Prostate gland (tissue), 2 donors: ENCODE measurements around the gene RPL13. TPM values are rescaled to one million over a fixed set of nuclear protein-coding genes. Genes with fewer than 3 reads are reported as not detected.
A peak's percentile ranks its signal among the peaks of the same experiment; 100 is the strongest.

Experiments used
- DNase-seq: peaks from one replicate; pipeline ENCODE4 v3.0.0-alpha.2; 2019; ENCODE audit warnings: low spot score
- H3K27ac ChIP-seq, 2 donors: fragments of 200-600 bp; sonication (generic); 2 replicates each; pipeline ENCODE4 v1.5.1; 2017 to 2019
- H3K27me3 ChIP-seq: fragments of 200-600 bp; sonication (generic); replicated peaks from 2 replicates; pipeline ENCODE4 v1.5.1; 2019; ENCODE audit not compliant: insufficient read depth
- H3K36me3 ChIP-seq, 2 donors: fragments of 200-600 bp; sonication (generic); 1 replicate in 1 of 2; 2 replicates in 1 of 2; pipeline versions ENCODE4 v1.5.1 to v1.8.1; 2017 to 2019
- H3K4me1 ChIP-seq: fragments of 200-600 bp; sonication (generic); replicated peaks from 2 replicates; pipeline ENCODE4 v1.5.1; 2019
- H3K4me3 ChIP-seq, 2 donors: fragments of 200-600 bp; sonication (generic); 2 replicates each; pipeline ENCODE4 v1.5.1; 2017 to 2019
- H3K9me3 ChIP-seq: fragments of 200-600 bp; sonication (generic); 2 replicates; pipeline ENCODE4 v1.5.1; 2017
- CTCF ChIP-seq, 4 experiments: fragments of 200-600 bp in 2 of 4; fragments of 450-650 bp in 2 of 4; sonication (generic) in 2 of 4; IDR thresholded peaks; 1 replicate in 3 of 4; 2 replicates in 1 of 4; pipeline ENCODE4 v1.5.1; 2016 to 2019; ENCODE audit warnings: antibody characterized with exemption in 4 of 4, mild to moderate bottlenecking in 2 of 4, moderate library complexity in 2 of 4
- POLR2A ChIP-seq: fragments of 450-650 bp; IDR thresholded peaks from one replicate; pipeline ENCODE4 v1.6.1; 2016; ENCODE audit warnings: antibody characterized with exemption, mild to moderate bottlenecking
- POLR2AphosphoS5 ChIP-seq: sonication (generic); formaldehyde crosslinking; IDR thresholded peaks from one replicate; pipeline ENCODE4 v1.6.1; 2017; ENCODE audit warnings: antibody characterized with exemption
- WGBS: methylation state at CpG from one replicate; pipeline ENCODE4 v1.1.5; 2018; 5-methylcytosine and 5-hydroxymethylcytosine counted together
- intact Hi-C: fragments of 100-400 bp; cut with DNase I; formaldehyde crosslinking; loops from one replicate; pipeline ENCODE4 v1.14.2; 2022
- total RNA-seq, 2 donors: library from RNA; depleted of rRNA; stranded (reverse); fragments of >200 nt; gene quantifications; one replicate each; pipeline ENCODE4 v1.1.0, GENCODE V29; 2016

Gene RPL13
- total RNA-seq, 2 donors from 2014 or later = 6,889 to 11,644 TPM

GRCh38 chr16:89555265-89555664 lies 5.2 kb upstream of the RPL13 start:
- Histone ChIP-seq H3K4me1 (no peaks in the 10 kb centered on the region), H3K36me3 (peaks cover 0 to 6% of the 10 kb centered on the region in 2 donors), H3K27ac (no peak overlapping the region), H3K4me3 (no peak overlapping the region), H3K9me3 (no peaks in the 10 kb centered on the region), H3K27me3 (no peaks in the 10 kb centered on the region)
- intact Hi-C loops = no loop called here
- TF ChIP-seq POLR2A (no peak), POLR2AphosphoS5 (no peak)
- DNase-seq = no peak
- 94% methylated on average over 16 of the region's 16 CpGs for WGBS

GRCh38 chr16:89555780-89556179 lies 4.7 kb upstream of the RPL13 start:
- no peaks in the 10 kb centered on the region for H3K4me1 ChIP-seq
- no peak for TF ChIP-seq POLR2A
- TF ChIP-seq CTCF (IDR thresholded peaks at IDR 0.05) = no peak
- TF ChIP-seq POLR2AphosphoS5 = no peak
- peaks cover 0 to 6% of the 10 kb centered on the region in 2 donors for H3K36me3 ChIP-seq
- WGBS = 90% methylated on average over 6 of the region's 13 CpGs
- DNase-seq = no peak
- no peak overlapping the region for H3K4me3 ChIP-seq
- no peaks in the 10 kb centered on the region for H3K27me3 ChIP-seq
- intact Hi-C loops = no loop called here
- no peaks in the 10 kb centered on the region for H3K9me3 ChIP-seq
- H3K27ac ChIP-seq = no peak overlapping the region

- H3K9me3 ChIP-seq = no peaks in the 10 kb centered on the region
- peak; percentile 56 for DNase-seq
- peak in 3 of 4 experiments; percentile 61 to 75 (median 63) for TF ChIP-seq CTCF (IDR thresholded peaks at IDR 0.05)
- TF ChIP-seq POLR2A = no peak
- TF ChIP-seq POLR2AphosphoS5 = peak; percentile 42
- H3K27me3 ChIP-seq = no peaks in the 10 kb centered on the region
- H3K4me3 ChIP-seq = no peak overlapping the region
- no peak overlapping the region for H3K27ac ChIP-seq
- H3K4me1 ChIP-seq = peaks cover 4% of the 10 kb centered on the region
- 56% methylated on average over 34 of the region's 34 CpGs for WGBS
- H3K36me3 ChIP-seq = peaks cover 0 to 6% of the 10 kb centered on the region in 2 donors
- intact Hi-C loops = no loop called here
Observed at GRCh38 chr16:89556750-89557689, 3.5 kb upstream of the RPL13 start.

GRCh38 chr16:89557690-89558490 lies 2.6 kb upstream of the RPL13 start:
- intact Hi-C loops = no loop called here
- H3K36me3 ChIP-seq = peaks cover 2 to 6% of the 10 kb centered on the region in 2 donors
- no peaks in the 10 kb centered on the region for H3K9me3 ChIP-seq
- H3K27me3 ChIP-seq = no peaks in the 10 kb centered on the region
- peaks cover 9% of the 10 kb centered on the region for H3K4me1 ChIP-seq
- WGBS = 89% methylated on average over 19 of the region's 19 CpGs
- H3K4me3 ChIP-seq = no peak overlapping the region
- DNase-seq = no peak
- no peak for TF ChIP-seq POLR2AphosphoS5
- no peak for TF ChIP-seq CTCF (IDR thresholded peaks at IDR 0.05)
- TF ChIP-seq POLR2A = no peak
- H3K27ac ChIP-seq = no peak overlapping the region

- intact Hi-C loops = loop anchor here (10.0 kb wide), 1 partner anchor 227 kb away; no protein-coding TSS in a partner anchor
- H3K4me3 ChIP-seq = peak overlapping the region; percentile 67 to 94
- H3K4me1 ChIP-seq = peaks cover 15% of the 10 kb centered on the region
- H3K9me3 ChIP-seq = no peaks in the 10 kb centered on the region
- H3K27me3 ChIP-seq = no peaks in the 10 kb centered on the region
- DNase-seq = no peak
- peak overlapping the region; percentile 91 for H3K27ac ChIP-seq
- TF ChIP-seq CTCF (IDR thresholded peaks at IDR 0.05) (no peak), POLR2A (no peak), POLR2AphosphoS5 (no peak)
- WGBS = 4% methylated on average over 47 of the region's 58 CpGs
- peaks cover 6 to 11% of the 10 kb centered on the region in 2 donors for H3K36me3 ChIP-seq
Observed at GRCh38 chr16:89561142-89561883, 831 bp downstream of the RPL13 start.
